Psoas muscle (tissue), 8 donors: ENCODE results near the gene NF1. TPM values are rescaled to one million over a fixed set of nuclear protein-coding genes. Genes with fewer than 3 reads are reported as not detected.

Source experiments
- ATAC-seq, 4 donors: fragments of 200-7000 bp; cut with Tn5 transposase; one replicate each; pipeline ENCODE4 v1.9.1; 2020; ENCODE audit warnings: moderate library complexity in 3 of 4, mild to moderate bottlenecking in 2 of 4
- DNase-seq, 2 donors: peaks; one replicate each; pipeline ENCODE4 v3.0.0-alpha.2; 2020
- H3K27ac ChIP-seq: fragments of 200-600 bp; one replicate; pipeline ENCODE4 v1.8.0; 2022
- H3K27me3 ChIP-seq, 3 donors: fragments of 200-600 bp in 1 of 3; one replicate each; pipeline versions ENCODE4 v1.6.1 to v1.8.0; 2013 to 2022; ENCODE audit warnings: low read length in 2 of 3, mild to moderate bottlenecking in 2 of 3, moderate library complexity in 1 of 3; ENCODE audit not compliant: insufficient read depth in 3 of 3
- H3K36me3 ChIP-seq, 2 donors: fragments of 200-600 bp in 1 of 2; one replicate each; pipeline versions ENCODE4 v1.6.1 to v1.8.0; 2013 to 2022; ENCODE audit warnings: low read depth in 1 of 2, mild to moderate bottlenecking in 1 of 2, moderate library complexity in 1 of 2; ENCODE audit not compliant: insufficient read depth in 1 of 2
- H3K4me1 ChIP-seq: fragments of 200-600 bp; one replicate; pipeline ENCODE4 v1.8.0; 2022
- H3K4me3 ChIP-seq: fragments of 200-600 bp; one replicate; pipeline ENCODE4 v1.8.0; 2022; ENCODE audit warnings: mild to moderate bottlenecking
- H3K9me3 ChIP-seq: fragments of 200-600 bp; one replicate; pipeline ENCODE4 v1.8.0; 2022
- CTCF ChIP-seq: fragments of 200-600 bp; IDR thresholded peaks from one replicate; pipeline ENCODE4 v1.8.0; 2022; ENCODE audit warnings: antibody characterized with exemption
- whole genome bisulfite sequencing, 3 donors: extraction: QIAGEN DNeasy Blood & Tissue Kit; methylation state at CpG; one replicate each; pipeline versions ENCODE4 v1.1.6 to v1.1.7; 2013; 5-methylcytosine and 5-hydroxymethylcytosine counted together
- intact Hi-C, 2 donors: fragments of 100-400 bp; cut with DNase I; formaldehyde crosslinking; loops; one replicate each; pipeline versions ENCODE4 v1.11.0 to v1.14.2; 2022
- polyA plus RNA-seq, 3 donors: library from polyadenylated mRNA; stranded (reverse); fragments of 200-250 nt; gene quantifications; one replicate each; pipeline ENCODE4 v1.2.3, GENCODE V29; 2013
- total RNA-seq, 4 donors: library from RNA; stranded (reverse); fragmentation: NEBNext Ultra II Directional in 2 of 4; extraction: Animal tissue kit (Norgen Biotek cat#: 25700) in 2 of 4; gene quantifications; one replicate each; pipeline versions ENCODE4 v1.2.1 to v1.2.4, GENCODE V29; 2021 to 2023
- donor health status: healthy with polysubstance abuse.
- donor health status: DM: no; HTN: no; CAD: no; lungs with moderate emphysema.
- donor health status: Bipolar disorder and iron deficiency.
- donor health status: healthy.
- donor health status: DM: yes; HTN: yes; CAD: no.
- donor health status: DM: no; HTN: no; CAD: no.
- donor health status: DM: no; HTN: no; CAD: no.
- donor health status: DM: yes; HTN: yes; CAD: no.

The NF1 gene
- total and polyA plus RNA-seq, 7 donors = 3.5 to 35.5 (median 27.4) TPM

GRCh38 chr17:31128241-31128640 is 33.5 kb downstream of the NF1 start:
- Histone ChIP-seq H3K4me1 (peaks cover 11% of the 10 kb centered on the region), H3K27ac (no peak overlapping the region), H3K27me3 (no peaks in the 10 kb centered on the region), H3K9me3 (no peaks in the 10 kb centered on the region), H3K4me3 (no peak overlapping the region), H3K36me3 (no peaks in the 10 kb centered on the region)
- 83 to 95% (median 89%) methylated on average over 3 of the region's 3 CpGs for WGBS, 3 donors
- ATAC-seq = no peak
- intact Hi-C loops = no loop called here
- DNase-seq = no peak
- no peak for TF ChIP-seq CTCF

- intact Hi-C loops = no loop called here
- ATAC-seq = peak in 3 of 4 donors; percentile 50 to 67 (median 54)
- no peaks in the 10 kb centered on the region for H3K9me3 ChIP-seq
- H3K4me1 ChIP-seq = peaks cover 7% of the 10 kb centered on the region
- WGBS, 3 donors = 56 to 73% (median 59%) methylated on average over 15 of the region's 15 CpGs
- no peaks in the 10 kb centered on the region for H3K36me3 ChIP-seq
- no peak overlapping the region for H3K4me3 ChIP-seq
- H3K27me3 ChIP-seq = no peaks in the 10 kb centered on the region
- H3K27ac ChIP-seq = no peak overlapping the region
- TF ChIP-seq CTCF = no peak
- DNase-seq = no peak
These were observed 35.8 kb downstream of the NF1 start for GRCh38 chr17:31130286-31131224.

- ATAC-seq = peak in 1 of 4 donors; percentile 21
- peaks cover 7% of the 10 kb centered on the region for H3K4me1 ChIP-seq
- no peak for DNase-seq
- no peak overlapping the region for H3K27ac ChIP-seq
- no peaks in the 10 kb centered on the region for H3K27me3 ChIP-seq
- peaks cover 0 to 1% of the 10 kb centered on the region in 2 donors for H3K36me3 ChIP-seq
- WGBS, 3 donors = 57 to 67% (median 63%) methylated on average over 3 of the region's 3 CpGs
- intact Hi-C loops = no loop called here
- no peaks in the 10 kb centered on the region for H3K9me3 ChIP-seq
- no peak overlapping the region for H3K4me3 ChIP-seq
- no peak for TF ChIP-seq CTCF
These were observed 36.5 kb downstream of the NF1 start for GRCh38 chr17:31131299-31131698.

GRCh38 chr17:31132977-31133376 is 38.2 kb downstream of the NF1 start:
- Histone ChIP-seq H3K9me3 (no peaks in the 10 kb centered on the region), H3K27ac (no peak overlapping the region), H3K4me3 (no peak overlapping the region), H3K4me1 (peaks cover 7% of the 10 kb centered on the region), H3K36me3 (peaks cover 0 to 6% of the 10 kb centered on the region in 2 donors), H3K27me3 (no peaks in the 10 kb centered on the region)
- intact Hi-C loops = no loop called here
- ATAC-seq (no peak), DNase-seq (no peak)
- 94 to 97% (median 95%) methylated on average over 3 of the region's 3 CpGs for WGBS, 3 donors
- TF ChIP-seq CTCF = no peak
